ENCODE data around the gene KIF9. TPM values are rescaled to one million over a fixed set of nuclear protein-coding genes. Genes with fewer than 3 reads are reported as not detected.
"Not testable (repeated sequence)": the region's sequence is repeated elsewhere in the genome, so short reads cannot be mapped to it uniquely, and the experiment has no call there.

Gene KIF9
- total RNA-seq, 1 donor from 2014 or later = 7.5 TPM

DNA sequence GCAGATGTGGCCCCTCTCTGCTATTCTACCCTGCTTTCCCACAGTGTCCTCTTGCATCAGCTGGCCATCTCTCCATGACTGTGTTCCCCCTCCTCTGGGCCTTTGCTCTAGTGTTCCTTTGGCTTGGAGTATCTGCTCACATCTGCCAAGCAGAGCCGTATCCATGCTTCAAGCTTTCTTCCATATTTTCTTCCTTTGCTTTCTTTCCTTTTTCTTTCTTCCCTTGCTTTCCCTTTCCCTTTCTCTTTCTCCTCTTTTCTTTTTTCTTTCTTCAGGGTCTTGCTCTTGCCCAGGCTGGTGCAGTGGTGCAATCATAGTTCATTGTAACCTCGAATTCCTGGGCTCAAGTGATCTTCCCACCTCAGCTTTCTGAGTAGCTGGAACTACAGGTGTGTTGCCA is 12.7 kb upstream of the KIF9 start:
- H3K27ac ChIP-seq (ENCODE audit: low read depth, low read length) = no peak overlapping the region
- H3K79me2 ChIP-seq (ENCODE audit: insufficient read depth, low read length) = peaks cover 79% of the 10 kb centered on the region
- no peaks in the 10 kb centered on the region for H3K9me3 ChIP-seq (ENCODE audit: insufficient read depth, low read depth, low read length)
- Mint-ChIP-seq H3K4me3 (ENCODE audit: unreplicated experiment) (no peak overlapping the region), H3K36me3 (ENCODE audit: low read depth, unreplicated experiment) (peaks cover 11% of the 10 kb centered on the region), H3K27me3 (ENCODE audit: low read depth, unreplicated experiment) (no peaks in the 10 kb centered on the region), H3K4me1 (ENCODE audit: low read depth, unreplicated experiment) (peaks cover 11% of the 10 kb centered on the region), H3K9me3 (ENCODE audit: unreplicated experiment) (no peaks in the 10 kb centered on the region), H3K27ac (ENCODE audit: unreplicated experiment) (no peak overlapping the region)
- H3K4me2 ChIP-seq (ENCODE audit: low read length) = no peak overlapping the region
- H3K9ac ChIP-seq (ENCODE audit: low read length) = no peak overlapping the region
- H3K36me3 ChIP-seq (ENCODE audit: insufficient read depth, low read length) = no peaks in the 10 kb centered on the region
- no peak for FAIRE-seq
- no peak overlapping the region for H2AFZ ChIP-seq (ENCODE audit: low read depth, low read length)
- H4K20me1 ChIP-seq (ENCODE audit: insufficient read depth, low read length) = peaks cover 78% of the 10 kb centered on the region
- no peak for TF ChIP-seq CTCF (IDR thresholded peaks at IDR 0.05; ENCODE audit: insufficient read depth, low read depth, low read length)
- TF ChIP-seq EZH2 (IDR thresholded peaks at IDR 0.05; ENCODE audit: insufficient read depth, low read length) = no peak
- H3K4me1 ChIP-seq (ENCODE audit: insufficient read depth, low read length) = no peaks in the 10 kb centered on the region
- no peak for DNase-seq (ENCODE audit: low read depth)
- H3K4me3 ChIP-seq (ENCODE audit: insufficient read depth, low read depth, low read length) = no peak overlapping the region
- H3K27me3 ChIP-seq (ENCODE audit: insufficient read depth, low read length) = no peaks in the 10 kb centered on the region

DNA sequence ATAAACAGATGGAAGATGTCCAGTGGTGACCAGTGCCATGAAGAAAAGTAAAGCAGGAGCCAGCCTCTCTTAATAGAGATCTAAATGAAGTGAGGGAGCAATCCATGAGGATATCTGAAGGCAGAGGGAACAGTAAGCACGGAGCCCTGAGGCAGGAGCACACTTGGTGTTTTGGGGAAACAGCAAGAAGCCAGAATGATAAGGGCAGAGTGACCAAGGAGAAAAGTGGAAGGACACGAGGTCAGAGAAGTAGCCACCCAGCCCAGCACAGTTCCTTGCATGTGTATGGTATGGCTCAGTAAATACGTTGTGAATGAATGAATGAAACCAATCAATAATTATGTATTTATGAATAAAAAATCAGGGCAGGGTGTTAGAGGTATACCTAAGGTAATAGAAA is 11.8 kb upstream of the KIF9 start:
- Histone ChIP-seq H3K9ac (ENCODE audit: low read length) (no peak overlapping the region), H3K4me3 (ENCODE audit: insufficient read depth, low read depth, low read length) (no peak overlapping the region), H3K27me3 (ENCODE audit: insufficient read depth, low read length) (no peaks in the 10 kb centered on the region), H2AFZ (ENCODE audit: low read depth, low read length) (no peak overlapping the region), H3K79me2 (ENCODE audit: insufficient read depth, low read length) (peaks cover 85% of the 10 kb centered on the region), H4K20me1 (ENCODE audit: insufficient read depth, low read length) (peaks cover 84% of the 10 kb centered on the region), H3K27ac (ENCODE audit: low read depth, low read length) (no peak overlapping the region), H3K4me1 (ENCODE audit: insufficient read depth, low read length) (no peaks in the 10 kb centered on the region), H3K36me3 (ENCODE audit: insufficient read depth, low read length) (no peaks in the 10 kb centered on the region), H3K4me2 (ENCODE audit: low read length) (no peak overlapping the region), H3K9me3 (ENCODE audit: insufficient read depth, low read depth, low read length) (no peaks in the 10 kb centered on the region)
- FAIRE-seq (no peak), DNase-seq (ENCODE audit: low read depth) (no peak)
- Mint-ChIP-seq H3K27me3 (ENCODE audit: low read depth, unreplicated experiment) (no peaks in the 10 kb centered on the region), H3K27ac (ENCODE audit: unreplicated experiment) (no peak overlapping the region), H3K9me3 (ENCODE audit: unreplicated experiment) (no peaks in the 10 kb centered on the region), H3K4me3 (ENCODE audit: unreplicated experiment) (no peak overlapping the region), H3K36me3 (ENCODE audit: low read depth, unreplicated experiment) (peaks cover 15% of the 10 kb centered on the region), H3K4me1 (ENCODE audit: low read depth, unreplicated experiment) (peaks cover 11% of the 10 kb centered on the region)
- TF ChIP-seq CTCF (IDR thresholded peaks at IDR 0.05; ENCODE audit: insufficient read depth, low read depth, low read length) = no peak
- no peak for TF ChIP-seq EZH2 (IDR thresholded peaks at IDR 0.05; ENCODE audit: insufficient read depth, low read length)

DNA sequence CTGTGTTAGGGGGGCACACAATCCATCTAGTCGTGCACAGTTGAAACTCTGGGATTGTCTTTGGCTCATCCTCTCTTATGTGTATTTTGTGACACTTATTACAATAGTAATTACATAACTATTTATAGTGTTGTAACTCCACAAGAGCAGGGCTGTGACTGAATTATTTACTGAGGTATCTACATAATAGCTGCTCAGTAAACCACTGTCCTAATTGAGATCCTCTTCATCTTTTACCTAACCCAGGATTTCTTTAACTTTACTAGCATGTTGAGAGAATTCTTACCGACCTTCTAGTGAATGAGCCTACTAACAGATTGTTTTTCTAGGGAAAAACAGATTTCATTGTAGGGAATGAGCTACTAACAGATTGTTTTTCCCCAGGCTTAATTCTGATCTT is 11.2 kb upstream of the KIF9 start:
- no peak overlapping the region for H3K4me3 Mint-ChIP-seq (ENCODE audit: unreplicated experiment)
- H3K36me3 Mint-ChIP-seq (ENCODE audit: low read depth, unreplicated experiment) = peaks cover 16% of the 10 kb centered on the region
- Histone ChIP-seq H3K27ac (ENCODE audit: low read depth, low read length) (no peak overlapping the region), H4K20me1 (ENCODE audit: insufficient read depth, low read length) (peaks cover 84% of the 10 kb centered on the region), H3K27me3 (ENCODE audit: insufficient read depth, low read length) (no peaks in the 10 kb centered on the region), H3K4me3 (ENCODE audit: insufficient read depth, low read depth, low read length) (no peak overlapping the region), H3K36me3 (ENCODE audit: insufficient read depth, low read length) (no peaks in the 10 kb centered on the region), H3K9ac (ENCODE audit: low read length) (no peak overlapping the region), H3K4me2 (ENCODE audit: low read length) (no peak overlapping the region), H3K79me2 (ENCODE audit: insufficient read depth, low read length) (peaks cover 85% of the 10 kb centered on the region), H2AFZ (ENCODE audit: low read depth, low read length) (no peak overlapping the region), H3K4me1 (ENCODE audit: insufficient read depth, low read length) (no peaks in the 10 kb centered on the region), H3K9me3 (ENCODE audit: insufficient read depth, low read depth, low read length) (no peaks in the 10 kb centered on the region)
- FAIRE-seq = no peak
- no peak overlapping the region for H3K27ac Mint-ChIP-seq (ENCODE audit: unreplicated experiment)
- DNase-seq (ENCODE audit: low read depth) = no peak
- H3K27me3 Mint-ChIP-seq (ENCODE audit: low read depth, unreplicated experiment) = no peaks in the 10 kb centered on the region
- peaks cover 11% of the 10 kb centered on the region for H3K4me1 Mint-ChIP-seq (ENCODE audit: low read depth, unreplicated experiment)
- H3K9me3 Mint-ChIP-seq (ENCODE audit: unreplicated experiment) = no peaks in the 10 kb centered on the region
- TF ChIP-seq CTCF (IDR thresholded peaks at IDR 0.05; ENCODE audit: insufficient read depth, low read depth, low read length) (no peak), EZH2 (IDR thresholded peaks at IDR 0.05; ENCODE audit: insufficient read depth, low read length) (no peak)

GRCh38 chr3:47291754-47292420 is 9.3 kb upstream of the KIF9 start:
- H3K9me3 ChIP-seq (ENCODE audit: insufficient read depth, low read depth, low read length); H3K36me3 ChIP-seq (ENCODE audit: insufficient read depth, low read length); H3K4me2 ChIP-seq (ENCODE audit: low read length); H3K4me3 Mint-ChIP-seq (ENCODE audit: unreplicated experiment); H3K27me3 Mint-ChIP-seq (ENCODE audit: low read depth, unreplicated experiment); FAIRE-seq; H3K9me3 Mint-ChIP-seq (ENCODE audit: unreplicated experiment); H3K4me1 ChIP-seq (ENCODE audit: insufficient read depth, low read length); H3K27me3 ChIP-seq (ENCODE audit: insufficient read depth, low read length); H3K27ac Mint-ChIP-seq (ENCODE audit: unreplicated experiment); H3K4me1 Mint-ChIP-seq (ENCODE audit: low read depth, unreplicated experiment); H3K9ac ChIP-seq (ENCODE audit: low read length); H2AFZ ChIP-seq (ENCODE audit: low read depth, low read length); DNase-seq (ENCODE audit: low read depth); H3K27ac ChIP-seq (ENCODE audit: low read depth, low read length); H3K4me3 ChIP-seq (ENCODE audit: insufficient read depth, low read depth, low read length): not testable (repeated sequence)
- H3K79me2 ChIP-seq (ENCODE audit: insufficient read depth, low read length) = peaks cover 94% of the 10 kb centered on the region
- H4K20me1 ChIP-seq (ENCODE audit: insufficient read depth, low read length) = peaks cover 87% of the 10 kb centered on the region
- H3K36me3 Mint-ChIP-seq (ENCODE audit: low read depth, unreplicated experiment) = peaks cover 23% of the 10 kb centered on the region

Measured in astrocyte (in vitro differentiated cells and primary cell).